Fibroblast of skin of scalp (primary cell): Measurements from ENCODE around the gene NEB.

Experiments
- DNase-seq: peaks from one replicate; pipeline ENCODE4 v3.0.0-alpha.2; 2013

The NEB gene

GRCh38 chr2:151470556-151470955 lies 263.7 kb downstream of the NEB start:
- DNase-seq = no peak

GRCh38 chr2:151465771-151466170 lies 268.5 kb downstream of the NEB start:
- no peak for DNase-seq

- DNase-seq = peak; percentile 2
Measured at GRCh38 chr2:151459358-151459757, 274.9 kb downstream of the NEB start.

- DNase-seq = no peak
Measured at GRCh38 chr2:151439127-151439526, 295.1 kb downstream of the NEB start.

- no peak for DNase-seq
Measured at GRCh38 chr2:151438506-151438905, 295.8 kb downstream of the NEB start.

GRCh38 chr2:151437630-151438029 lies 296.6 kb downstream of the NEB start:
- peak; percentile 37 for DNase-seq
